ENCODE measurements around the gene TBRG1.

DNA sequence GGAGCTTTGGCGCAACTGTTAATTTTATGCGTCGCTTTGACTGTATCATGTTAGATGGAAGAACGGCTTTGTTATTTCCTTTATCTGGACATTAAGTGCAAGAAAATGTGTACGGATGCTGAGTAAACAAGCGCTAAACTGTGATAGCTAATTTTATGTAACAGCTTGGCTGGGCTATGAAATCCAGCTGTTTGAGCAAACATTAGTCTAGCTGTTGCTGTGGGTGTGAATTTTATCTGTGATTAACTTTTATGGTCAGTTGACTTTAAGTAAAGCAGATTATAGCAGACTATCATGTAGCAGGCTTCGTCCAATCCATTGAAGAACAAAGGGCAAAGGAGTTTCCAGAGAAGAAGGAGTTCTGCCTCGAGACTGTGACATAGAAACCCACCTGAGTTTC is 38.9 kb upstream of the TBRG1 start:
- TF ChIP-seq CTCF (IDR thresholded peaks at IDR 0.05; ENCODE audit: control extremely low read depth in 1 of 3, insufficient read depth in 1 of 3, low read depth in 1 of 3, low read length in 3 of 3) (no peak), EZH2 (IDR thresholded peaks at IDR 0.05; ENCODE audit: low read depth, low read length, severe bottlenecking) (no peak), SP2 (IDR thresholded peaks at IDR 0.05; ENCODE audit: low read length) (no peak)

Measured in H1 (cell line).